Tibial nerve (tissue), 4 donors: ENCODE measurements around the gene CST6. TPM values are rescaled to one million over a fixed set of nuclear protein-coding genes. Genes with fewer than 3 reads are reported as not detected.

Experiments
- DNase-seq, 2 donors: peaks; one replicate each; pipeline ENCODE4 v3.0.0-alpha.2; 2019; ENCODE audit warnings: low spot score in 2 of 2
- H3K27ac ChIP-seq, 4 donors: fragments of 200-600 bp; sonication (generic) in 3 of 4; one replicate each; pipeline ENCODE4 v1.5.1; 2017 to 2019; ENCODE audit warnings: mild to moderate bottlenecking in 1 of 4
- H3K27me3 ChIP-seq, 2 donors: fragments of 200-600 bp; sonication (generic) in 1 of 2; one replicate each; pipeline versions ENCODE4 v1.5.1 to v1.6.0; 2017 to 2019
- H3K36me3 ChIP-seq, 3 donors: fragments of 200-600 bp; sonication (generic); one replicate each; pipeline ENCODE4 v1.5.1; 2018 to 2019
- H3K4me1 ChIP-seq, 4 donors: fragments of 200-600 bp; sonication (generic) in 3 of 4; one replicate each; pipeline ENCODE4 v1.5.1; 2017 to 2019
- H3K4me3 ChIP-seq, 4 donors: fragments of 200-600 bp; sonication (generic) in 3 of 4; one replicate each; pipeline ENCODE4 v1.5.1; 2017 to 2019; ENCODE audit warnings: mild to moderate bottlenecking in 1 of 4, moderate library complexity in 1 of 4
- H3K9me3 ChIP-seq, 4 donors: fragments of 200-600 bp; sonication (generic) in 3 of 4; one replicate each; pipeline ENCODE4 v1.5.1; 2017 to 2019
- EP300 ChIP-seq, 2 donors: sonication (generic); formaldehyde crosslinking; IDR thresholded peaks; one replicate each; pipeline ENCODE4 v1.6.1; 2017; ENCODE audit warnings: antibody characterized with exemption in 2 of 2, mild to moderate bottlenecking in 1 of 2
- POLR2A ChIP-seq, 2 donors: fragments of 450-650 bp; IDR thresholded peaks; one replicate each; pipeline ENCODE4 v1.6.1; 2017; ENCODE audit warnings: antibody characterized with exemption in 2 of 2, mild to moderate bottlenecking in 2 of 2, moderate library complexity in 2 of 2
- WGBS, 2 donors: methylation state at CpG; one replicate each; pipeline ENCODE4 v1.1.5; 2018; 5-methylcytosine and 5-hydroxymethylcytosine counted together
- total RNA-seq, 4 donors: library from RNA; depleted of rRNA; stranded (reverse); fragments of >200 nt; gene quantifications; one replicate each; pipeline ENCODE4 v1.1.0, GENCODE V29; 2016
- TF ChIP-seq, protein P1 (sequence below), 5 experiments: fragments of 200-600 bp in 3 of 5; fragments of 450-650 bp in 2 of 5; sonication (generic) in 3 of 5; IDR thresholded peaks; one replicate each; pipeline ENCODE4 v1.5.1; 2016 to 2019; ENCODE audit warnings: antibody characterized with exemption in 5 of 5, mild to moderate bottlenecking in 3 of 5, moderate library complexity in 2 of 5

Gene CST6, protein sequence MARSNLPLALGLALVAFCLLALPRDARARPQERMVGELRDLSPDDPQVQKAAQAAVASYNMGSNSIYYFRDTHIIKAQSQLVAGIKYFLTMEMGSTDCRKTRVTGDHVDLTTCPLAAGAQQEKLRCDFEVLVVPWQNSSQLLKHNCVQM
- total RNA-seq, result 1 to 10 TPM in 1 of 4 donors, not detected in 3; 1.2 TPM

DNA sequence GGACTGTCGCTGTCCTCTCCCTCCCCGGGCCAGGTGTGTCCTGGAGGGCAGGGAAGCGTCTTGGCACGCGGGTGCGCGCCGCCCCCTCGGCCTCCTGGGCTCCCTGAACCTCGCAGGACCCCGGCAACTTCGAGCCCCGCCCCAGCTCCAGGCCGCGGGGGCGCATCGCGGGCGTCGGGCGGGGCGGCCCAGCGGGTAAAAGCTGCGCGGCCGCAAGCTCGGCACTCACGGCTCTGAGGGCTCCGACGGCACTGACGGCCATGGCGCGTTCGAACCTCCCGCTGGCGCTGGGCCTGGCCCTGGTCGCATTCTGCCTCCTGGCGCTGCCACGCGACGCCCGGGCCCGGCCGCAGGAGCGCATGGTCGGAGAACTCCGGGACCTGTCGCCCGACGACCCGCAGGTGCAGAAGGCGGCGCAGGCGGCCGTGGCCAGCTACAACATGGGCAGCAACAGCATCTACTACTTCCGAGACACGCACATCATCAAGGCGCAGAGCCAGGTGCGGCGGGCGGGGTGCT is at the start of gene CST6:
TSS of gene CST6 (plus strand) at position 224 of the 519 bp plus-strand sequence. CDS start at position 261, 37 bp downstream.
- H3K9me3 ChIP-seq, result no peaks in the 10 kb centered on the region
- H3K4me1 ChIP-seq, result peaks cover 0 to 11% (median 7%) of the 10 kb centered on the region in 4 donors
- TF ChIP-seq, protein P1, sequence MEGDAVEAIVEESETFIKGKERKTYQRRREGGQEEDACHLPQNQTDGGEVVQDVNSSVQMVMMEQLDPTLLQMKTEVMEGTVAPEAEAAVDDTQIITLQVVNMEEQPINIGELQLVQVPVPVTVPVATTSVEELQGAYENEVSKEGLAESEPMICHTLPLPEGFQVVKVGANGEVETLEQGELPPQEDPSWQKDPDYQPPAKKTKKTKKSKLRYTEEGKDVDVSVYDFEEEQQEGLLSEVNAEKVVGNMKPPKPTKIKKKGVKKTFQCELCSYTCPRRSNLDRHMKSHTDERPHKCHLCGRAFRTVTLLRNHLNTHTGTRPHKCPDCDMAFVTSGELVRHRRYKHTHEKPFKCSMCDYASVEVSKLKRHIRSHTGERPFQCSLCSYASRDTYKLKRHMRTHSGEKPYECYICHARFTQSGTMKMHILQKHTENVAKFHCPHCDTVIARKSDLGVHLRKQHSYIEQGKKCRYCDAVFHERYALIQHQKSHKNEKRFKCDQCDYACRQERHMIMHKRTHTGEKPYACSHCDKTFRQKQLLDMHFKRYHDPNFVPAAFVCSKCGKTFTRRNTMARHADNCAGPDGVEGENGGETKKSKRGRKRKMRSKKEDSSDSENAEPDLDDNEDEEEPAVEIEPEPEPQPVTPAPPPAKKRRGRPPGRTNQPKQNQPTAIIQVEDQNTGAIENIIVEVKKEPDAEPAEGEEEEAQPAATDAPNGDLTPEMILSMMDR (IDR thresholded peaks at IDR 0.05), result no peak
- TF ChIP-seq POLR2A (IDR thresholded peaks at IDR 0.05) (no peak), EP300 (IDR thresholded peaks at IDR 0.05) (no peak)
- DNase-seq, result no peak
- H3K4me3 ChIP-seq, result peak within 1 kb of the TSS in 2 of 4 donors; percentile 26 to 32
- no peaks in the 10 kb centered on the region for H3K36me3 ChIP-seq
- no peak within 1 kb of the TSS for H3K27ac ChIP-seq
- 13 to 17% methylated on average over 12 to 14 of the region's 61 CpGs for WGBS, 2 donors
- H3K27me3 ChIP-seq, result peaks cover 0 to 21% of the 10 kb centered on the region in 2 donors

DNA sequence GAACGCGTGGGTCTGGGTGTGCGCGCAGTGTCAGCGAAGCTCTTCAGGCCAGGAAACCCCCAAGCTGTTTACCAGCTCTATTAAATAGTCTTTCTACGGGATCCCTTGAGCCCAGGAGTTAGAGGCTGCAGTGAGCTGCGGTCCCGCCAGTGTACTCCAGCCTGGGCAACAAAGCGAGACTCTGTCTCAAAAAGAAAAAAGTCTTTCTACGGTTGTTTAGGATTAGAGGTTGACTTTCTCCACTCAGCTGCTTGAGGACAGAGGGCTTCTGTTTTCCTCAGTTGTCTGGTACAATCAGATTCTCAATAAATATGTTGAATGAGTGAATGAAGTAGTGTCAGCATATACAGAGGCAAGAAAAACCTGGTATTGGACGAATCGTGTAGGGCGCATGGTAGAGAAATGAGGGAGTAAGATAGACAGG is 49.7 kb upstream of the CST6 start:
- DNase-seq, result no peak
- Histone ChIP-seq H3K9me3 (no peaks in the 10 kb centered on the region), H3K4me1 (peaks cover 0 to 34% (median 21%) of the 10 kb centered on the region in 4 donors), H3K36me3 (peaks cover 0 to 36% (median 23%) of the 10 kb centered on the region in 3 donors), H3K27ac (peak overlapping the region; percentile 76 to 96 (median 90)), H3K4me3 (peak overlapping the region; percentile 91 to 100 (median 96)), H3K27me3 (no peaks in the 10 kb centered on the region)
- WGBS, 2 donors, result 3 to 4% methylated on average over 8 to 13 of the region's 13 CpGs
- TF ChIP-seq, protein P1 (IDR thresholded peaks at IDR 0.05), result no peak
- TF ChIP-seq POLR2A (IDR thresholded peaks at IDR 0.05) (no peak), EP300 (IDR thresholded peaks at IDR 0.05) (no peak)

DNA sequence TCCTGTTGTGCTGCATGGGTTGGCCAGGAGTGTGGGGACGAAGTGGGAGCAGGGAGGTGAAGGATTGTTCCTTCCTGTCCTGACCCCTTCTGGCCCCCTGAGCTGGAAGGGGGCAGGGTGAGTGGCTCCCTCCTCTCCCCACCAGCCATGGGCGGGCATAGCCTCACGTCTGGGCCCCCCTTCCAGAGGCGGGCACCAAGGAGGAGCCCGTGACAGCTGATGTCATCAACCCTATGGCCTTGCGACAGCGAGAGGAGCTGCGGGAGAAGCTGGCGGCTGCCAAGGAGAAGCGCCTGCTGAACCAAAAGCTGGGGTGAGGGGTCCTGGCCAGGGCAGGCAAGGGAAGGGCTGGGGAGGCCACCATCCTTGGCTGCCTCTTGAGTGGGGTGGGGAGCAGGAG is 46.9 kb upstream of the CST6 start:
- Histone ChIP-seq H3K36me3 (peaks cover 3 to 63% (median 40%) of the 10 kb centered on the region in 3 donors), H3K9me3 (no peaks in the 10 kb centered on the region), H3K4me1 (peaks cover 0 to 39% (median 21%) of the 10 kb centered on the region in 4 donors), H3K27ac (no peak overlapping the region), H3K4me3 (no peak overlapping the region), H3K27me3 (no peaks in the 10 kb centered on the region)
- DNase-seq, result no peak
- TF ChIP-seq POLR2A (IDR thresholded peaks at IDR 0.05) (no peak), EP300 (IDR thresholded peaks at IDR 0.05) (no peak)
- TF ChIP-seq, protein P1 (IDR thresholded peaks at IDR 0.05), result no peak
- 76 to 91% methylated on average over 9 to 10 of the region's 10 CpGs for WGBS, 2 donors

DNA sequence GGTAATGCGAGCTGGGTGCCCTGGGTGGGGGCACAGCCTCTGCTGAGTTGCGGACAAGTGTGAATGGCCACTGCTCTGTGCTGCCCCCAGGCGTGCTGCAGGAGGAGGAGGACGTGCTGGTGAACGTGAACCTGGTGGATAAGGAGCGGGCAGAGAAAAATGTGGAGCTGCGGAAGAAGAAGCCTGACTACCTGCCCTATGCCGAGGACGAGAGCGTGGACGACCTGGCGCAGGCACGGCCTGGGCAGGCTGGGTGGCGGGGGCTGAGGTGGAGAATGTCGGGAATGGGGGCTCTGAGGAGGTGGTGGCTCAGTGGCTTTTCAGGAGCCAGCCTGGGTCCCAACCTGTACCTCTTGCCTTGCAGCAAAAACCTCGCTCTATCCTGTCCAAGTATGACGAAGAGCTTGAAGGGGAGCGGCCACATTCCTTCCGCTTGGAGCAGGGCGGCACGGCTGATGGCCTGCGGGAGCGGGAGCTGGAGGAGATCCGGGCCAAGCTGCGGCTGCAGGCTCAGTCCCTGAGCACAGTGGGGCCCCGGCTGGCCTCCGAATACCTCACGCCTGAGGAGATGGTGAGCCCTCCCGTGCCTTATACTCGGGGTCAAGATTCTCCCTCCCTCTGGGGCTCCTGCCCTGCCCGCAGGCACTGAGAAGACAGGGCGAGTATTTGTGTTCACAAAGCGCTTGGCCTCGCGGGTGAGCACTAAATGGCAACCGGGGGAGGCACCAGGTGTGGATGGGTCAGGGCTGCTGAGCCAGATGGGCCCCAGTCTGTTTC is 45.6 kb upstream of the CST6 start:
- Histone ChIP-seq H3K9me3 (no peaks in the 10 kb centered on the region), H3K4me3 (no peak overlapping the region), H3K4me1 (peaks cover 0 to 33% (median 20%) of the 10 kb centered on the region in 4 donors), H3K36me3 (peaks cover 3 to 70% (median 40%) of the 10 kb centered on the region in 3 donors), H3K27me3 (no peaks in the 10 kb centered on the region), H3K27ac (no peak overlapping the region)
- no peak for DNase-seq
- no peak for TF ChIP-seq POLR2A (IDR thresholded peaks at IDR 0.05)
- no peak for TF ChIP-seq EP300 (IDR thresholded peaks at IDR 0.05)
- 90% methylated on average over 36 of the region's 36 CpGs for WGBS, 2 donors

DNA sequence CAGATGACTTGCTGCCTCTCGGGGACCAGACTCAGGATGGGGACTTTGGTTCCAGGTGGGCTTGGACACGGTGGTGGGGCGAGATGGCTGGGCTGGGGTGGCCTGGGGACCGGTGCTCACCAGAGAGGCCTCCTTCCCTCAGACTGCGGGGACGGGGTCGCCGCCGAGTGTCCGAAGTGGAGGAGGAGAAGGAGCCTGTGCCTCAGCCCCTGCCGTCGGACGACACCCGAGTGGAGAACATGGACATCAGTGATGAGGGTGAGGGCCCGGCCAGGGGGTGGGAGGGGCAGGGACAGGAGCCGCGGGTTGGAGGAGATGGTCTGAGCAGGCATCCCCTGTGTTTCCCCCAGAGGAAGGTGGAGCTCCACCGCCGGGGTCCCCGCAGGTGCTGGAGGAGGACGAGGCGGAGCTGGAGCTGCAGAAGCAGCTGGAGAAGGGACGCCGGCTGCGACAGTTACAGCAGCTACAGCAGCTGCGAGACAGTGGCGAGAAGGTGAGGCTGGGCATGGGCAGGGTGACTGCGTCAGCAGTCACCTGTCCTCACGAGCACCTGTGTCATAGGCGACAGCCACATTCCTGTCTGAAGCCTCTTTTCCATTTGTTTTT is 44.4 kb upstream of the CST6 start:
- Histone ChIP-seq H3K9me3 (no peaks in the 10 kb centered on the region), H3K27me3 (no peaks in the 10 kb centered on the region), H3K4me3 (no peak overlapping the region), H3K27ac (no peak overlapping the region), H3K36me3 (peaks cover 3 to 80% (median 40%) of the 10 kb centered on the region in 3 donors), H3K4me1 (peaks cover 0 to 30% (median 16%) of the 10 kb centered on the region in 4 donors)
- no peak for DNase-seq
- WGBS, 2 donors, result 90 to 93% methylated on average over 29 to 30 of the region's 30 CpGs
- TF ChIP-seq POLR2A (IDR thresholded peaks at IDR 0.05), result no peak
- TF ChIP-seq EP300 (IDR thresholded peaks at IDR 0.05), result no peak
- TF ChIP-seq, protein P1 (IDR thresholded peaks at IDR 0.05), result no peak
